Thymus (tissue), 11 donors: Measurements from ENCODE around the gene GLS. TPM values are rescaled to one million over a fixed set of nuclear protein-coding genes. Genes with fewer than 3 reads are reported as not detected.
"Not testable (repeated sequence)": the region's sequence is repeated elsewhere in the genome, so short reads cannot be mapped to it uniquely, and the experiment has no call there.

Experiments
- DNase-seq, 9 donors: peaks; one replicate each; pipeline ENCODE4 v3.0.0-alpha.2; 2013; ENCODE audit warnings: low spot score in 9 of 9, low read depth in 6 of 9, missing footprints in 1 of 9
- H3K27ac ChIP-seq, 2 donors: one replicate each; pipeline ENCODE4 v1.5.1; 2013; ENCODE audit warnings: control low read depth in 1 of 2, low read depth in 1 of 2, low read length in 1 of 2, mild to moderate bottlenecking in 1 of 2, moderate library complexity in 1 of 2
- H3K27me3 ChIP-seq, 2 donors: one replicate each; pipeline ENCODE4 v1.5.1; 2013; ENCODE audit warnings: low read length in 1 of 2; ENCODE audit not compliant: control insufficient read depth in 2 of 2, insufficient read depth in 1 of 2
- H3K36me3 ChIP-seq, 2 donors: one replicate each; pipeline ENCODE4 v1.5.1; 2013; ENCODE audit warnings: low read length in 1 of 2, mild to moderate bottlenecking in 1 of 2, moderate library complexity in 1 of 2; ENCODE audit not compliant: control insufficient read depth in 2 of 2, insufficient read depth in 2 of 2
- H3K4me1 ChIP-seq, 2 donors: one replicate each; pipeline ENCODE4 v1.5.1; 2013; ENCODE audit warnings: low read length in 2 of 2; ENCODE audit not compliant: control insufficient read depth in 2 of 2, insufficient read depth in 2 of 2
- H3K4me3 ChIP-seq, 2 donors: one replicate each; pipeline ENCODE4 v1.5.1; 2013; ENCODE audit warnings: low read length in 2 of 2, control low read depth in 1 of 2, mild to moderate bottlenecking in 1 of 2
- H3K9me3 ChIP-seq, 2 donors: one replicate each; pipeline ENCODE4 v1.5.1; 2013; ENCODE audit warnings: low read length in 1 of 2, mild to moderate bottlenecking in 1 of 2; ENCODE audit not compliant: control insufficient read depth in 2 of 2, insufficient read depth in 1 of 2
- WGBS: extraction: QIAGEN DNeasy Blood & Tissue Kit; methylation state at CpG from one replicate; pipeline ENCODE4 v1.1.7; 2013; 5-methylcytosine and 5-hydroxymethylcytosine counted together
- polyA plus RNA-seq: library from polyadenylated mRNA; stranded (reverse); fragments of 200-250 nt; gene quantifications from one replicate; pipeline ENCODE4 v1.2.3, GENCODE V29; 2013
- total RNA-seq: library from RNA; stranded (reverse); fragments of 120-200 nt; gene quantifications from one replicate; pipeline ENCODE4 v1.2.4, GENCODE V29; 2013
- donor health status: healthy.

GLS gene
- total and polyA plus RNA-seq, 2 donors, result 70.8 to 130 TPM

- no peak for DNase-seq
- H3K4me1 ChIP-seq, result no peaks in the 10 kb centered on the region
- H3K4me3 ChIP-seq, result no peak overlapping the region
- no peaks in the 10 kb centered on the region for H3K9me3 ChIP-seq
- 99% methylated on average over 7 of the region's 7 CpGs for WGBS
- no peaks in the 10 kb centered on the region for H3K27me3 ChIP-seq
- H3K27ac ChIP-seq, result no peak overlapping the region
- peaks cover 70 to 96% of the 10 kb centered on the region in 2 donors for H3K36me3 ChIP-seq
These were observed 113.5 kb downstream of the GLS start for GRCh38 chr2:190994148-190994547.

GRCh38 chr2:190995315-190995714, 114.7 kb downstream of the GLS start:
- H3K27me3 ChIP-seq, H3K9me3 ChIP-seq, H3K4me3 ChIP-seq, H3K27ac ChIP-seq, H3K4me1 ChIP-seq, DNase-seq: not testable (repeated sequence)
- WGBS, result 97% methylated on average over 3 of the region's 3 CpGs
- peaks cover 70 to 96% of the 10 kb centered on the region in 2 donors for H3K36me3 ChIP-seq

- Histone ChIP-seq H3K27ac (peak overlapping the region in 1 of 2 donors; percentile 15), H3K27me3 (no peaks in the 10 kb centered on the region), H3K36me3 (peaks cover 69 to 96% of the 10 kb centered on the region in 2 donors), H3K9me3 (no peaks in the 10 kb centered on the region), H3K4me3 (no peak overlapping the region), H3K4me1 (no peaks in the 10 kb centered on the region)
- 97% methylated on average over 5 of the region's 5 CpGs for WGBS
- DNase-seq, result peak in 3 of 9 donors; percentile 34 to 73 (median 54)
These were observed 115.8 kb downstream of the GLS start for GRCh38 chr2:190996338-190996946.

GRCh38 chr2:190996947-190997346, 116.3 kb downstream of the GLS start:
- Histone ChIP-seq H3K27ac (no peak overlapping the region), H3K36me3 (peaks cover 68 to 98% of the 10 kb centered on the region in 2 donors), H3K27me3 (no peaks in the 10 kb centered on the region), H3K4me3 (no peak overlapping the region), H3K4me1 (no peaks in the 10 kb centered on the region), H3K9me3 (no peaks in the 10 kb centered on the region)
- no peak for DNase-seq
- WGBS, result 98% methylated on average over 5 of the region's 5 CpGs

GRCh38 chr2:190997526-190998113, 117.0 kb downstream of the GLS start:
- 97% methylated on average over 8 of the region's 8 CpGs for WGBS
- H3K9me3 ChIP-seq, result no peaks in the 10 kb centered on the region
- no peak for DNase-seq
- peaks cover 66 to 98% of the 10 kb centered on the region in 2 donors for H3K36me3 ChIP-seq
- H3K4me3 ChIP-seq, result no peak overlapping the region
- H3K4me1 ChIP-seq, result no peaks in the 10 kb centered on the region
- no peak overlapping the region for H3K27ac ChIP-seq
- H3K27me3 ChIP-seq, result no peaks in the 10 kb centered on the region

- Histone ChIP-seq H3K27me3 (no peaks in the 10 kb centered on the region), H3K4me1 (no peaks in the 10 kb centered on the region), H3K4me3 (no peak overlapping the region), H3K27ac (no peak overlapping the region), H3K36me3 (peaks cover 65 to 98% of the 10 kb centered on the region in 2 donors), H3K9me3 (peaks cover 3 to 6% of the 10 kb centered on the region in 2 donors)
- 97% methylated on average over 7 of the region's 7 CpGs for WGBS
- DNase-seq, result no peak
These were observed 118.4 kb downstream of the GLS start for GRCh38 chr2:190999058-190999457.

GRCh38 chr2:190999949-191000665, 119.5 kb downstream of the GLS start:
- DNase-seq, result no peak
- peaks cover 4 to 7% of the 10 kb centered on the region in 2 donors for H3K9me3 ChIP-seq
- H3K4me3 ChIP-seq, result no peak overlapping the region
- H3K27me3 ChIP-seq, result no peaks in the 10 kb centered on the region
- WGBS, result 98% methylated on average over 9 of the region's 9 CpGs
- H3K27ac ChIP-seq, result peak overlapping the region in 1 of 2 donors; percentile 33
- H3K4me1 ChIP-seq, result no peaks in the 10 kb centered on the region
- H3K36me3 ChIP-seq, result peaks cover 65 to 99% of the 10 kb centered on the region in 2 donors

GRCh38 chr2:191001032-191001431, 120.4 kb downstream of the GLS start:
- Histone ChIP-seq H3K9me3 (peaks cover 4 to 7% of the 10 kb centered on the region in 2 donors), H3K4me1 (no peaks in the 10 kb centered on the region), H3K27ac (no peak overlapping the region), H3K27me3 (no peaks in the 10 kb centered on the region), H3K4me3 (no peak overlapping the region), H3K36me3 (peaks cover 65 to 99% of the 10 kb centered on the region in 2 donors)
- no peak for DNase-seq
- WGBS, result 92% methylated on average over 2 of the region's 2 CpGs

GRCh38 chr2:191001624-191002023, 121.0 kb downstream of the GLS start:
- WGBS, result 96% methylated on average over 3 of the region's 3 CpGs
- Histone ChIP-seq H3K27ac (peak overlapping the region in 1 of 2 donors; percentile 5), H3K4me3 (no peak overlapping the region), H3K36me3 (peaks cover 66 to 99% of the 10 kb centered on the region in 2 donors), H3K4me1 (no peaks in the 10 kb centered on the region), H3K27me3 (no peaks in the 10 kb centered on the region), H3K9me3 (peaks cover 4 to 7% of the 10 kb centered on the region in 2 donors)
- DNase-seq, result no peak
